AML-193 (cell line): Measurements from ENCODE around the gene TP53TG3E.
"Not testable (repeated sequence)": the region's sequence is repeated elsewhere in the genome, so short reads cannot be mapped to it uniquely, and the experiment has no call there.

ENCODE experiments used
- DNase-seq, 2 experiments: peaks; one replicate each; lab custom pipeline; 2025; lab: John Stamatoyannopoulos, UW

Gene TP53TG3E, protein sequence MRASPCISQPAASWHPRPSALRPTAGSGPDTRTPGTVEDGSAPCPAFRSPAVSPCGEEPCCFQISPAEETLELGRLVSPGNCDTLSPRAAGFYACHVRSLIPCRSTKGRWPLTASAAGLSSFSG

DNA sequence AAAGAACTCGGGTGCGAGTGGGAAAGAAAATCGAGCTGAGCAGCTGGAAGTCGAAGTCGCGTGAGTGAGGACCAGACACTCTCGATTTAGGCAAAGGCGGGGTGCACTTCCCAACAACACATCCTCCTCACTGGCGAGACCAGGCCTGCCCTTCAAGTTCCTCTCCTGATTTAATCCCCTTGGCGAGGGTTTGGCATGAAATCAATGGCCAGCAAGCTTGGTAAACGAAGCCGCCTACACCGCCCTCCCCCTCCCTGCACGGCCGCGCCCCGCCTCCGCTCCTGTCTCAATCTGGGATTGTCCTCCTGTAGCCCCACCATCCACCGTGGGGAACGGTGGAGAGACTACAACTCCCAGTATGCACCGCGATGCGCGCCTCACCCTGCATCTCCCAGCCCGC, at the start of gene TP53TG3E:
TSS of gene TP53TG3E (plus strand) at position 301 of the 400 bp plus-strand sequence. CDS start at position 369, 68 bp downstream.
- DNase-seq = not testable (repeated sequence)

DNA sequence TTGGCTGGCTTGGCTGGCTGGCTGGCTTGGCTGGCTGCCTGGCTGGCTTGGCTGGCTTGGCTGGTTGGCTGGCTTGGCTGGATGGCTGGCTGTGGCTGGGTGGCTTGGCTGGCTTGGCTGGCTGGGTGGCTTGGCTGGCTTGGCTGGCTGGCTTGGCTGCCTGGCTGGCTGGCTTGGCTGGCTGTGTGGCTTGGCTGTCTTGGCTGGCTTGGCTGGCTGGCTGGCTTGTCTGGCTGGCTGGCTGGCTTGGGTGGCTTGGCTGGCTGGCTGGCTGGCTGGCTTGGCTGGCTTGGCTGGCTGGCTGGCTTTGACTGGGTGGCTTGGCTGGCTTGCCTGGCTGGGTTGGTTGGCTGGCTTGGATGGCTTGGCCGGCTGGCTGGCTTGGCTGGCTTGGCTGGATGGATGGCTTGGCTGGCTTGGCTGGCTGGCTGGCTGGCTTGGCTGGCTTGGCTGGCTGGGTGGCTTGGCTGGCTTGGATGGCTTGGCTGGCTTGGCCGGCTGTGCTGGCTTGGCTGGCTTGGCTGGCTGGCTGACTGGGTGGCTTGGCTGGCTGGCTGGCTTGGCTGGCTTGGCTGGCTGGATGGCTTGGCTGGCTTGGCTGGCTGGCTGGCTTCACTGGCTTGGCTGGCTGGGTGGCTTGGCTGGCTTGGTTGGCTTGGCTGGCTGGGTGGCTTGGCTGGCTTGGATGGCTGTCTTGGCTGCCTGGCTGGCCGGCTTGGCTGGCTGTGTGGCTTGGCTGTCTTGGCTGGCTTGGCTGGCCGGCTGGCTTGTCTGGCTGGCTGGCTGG, 32.3 kb downstream of the TP53TG3E start:
- not testable (repeated sequence) for DNase-seq

DNA sequence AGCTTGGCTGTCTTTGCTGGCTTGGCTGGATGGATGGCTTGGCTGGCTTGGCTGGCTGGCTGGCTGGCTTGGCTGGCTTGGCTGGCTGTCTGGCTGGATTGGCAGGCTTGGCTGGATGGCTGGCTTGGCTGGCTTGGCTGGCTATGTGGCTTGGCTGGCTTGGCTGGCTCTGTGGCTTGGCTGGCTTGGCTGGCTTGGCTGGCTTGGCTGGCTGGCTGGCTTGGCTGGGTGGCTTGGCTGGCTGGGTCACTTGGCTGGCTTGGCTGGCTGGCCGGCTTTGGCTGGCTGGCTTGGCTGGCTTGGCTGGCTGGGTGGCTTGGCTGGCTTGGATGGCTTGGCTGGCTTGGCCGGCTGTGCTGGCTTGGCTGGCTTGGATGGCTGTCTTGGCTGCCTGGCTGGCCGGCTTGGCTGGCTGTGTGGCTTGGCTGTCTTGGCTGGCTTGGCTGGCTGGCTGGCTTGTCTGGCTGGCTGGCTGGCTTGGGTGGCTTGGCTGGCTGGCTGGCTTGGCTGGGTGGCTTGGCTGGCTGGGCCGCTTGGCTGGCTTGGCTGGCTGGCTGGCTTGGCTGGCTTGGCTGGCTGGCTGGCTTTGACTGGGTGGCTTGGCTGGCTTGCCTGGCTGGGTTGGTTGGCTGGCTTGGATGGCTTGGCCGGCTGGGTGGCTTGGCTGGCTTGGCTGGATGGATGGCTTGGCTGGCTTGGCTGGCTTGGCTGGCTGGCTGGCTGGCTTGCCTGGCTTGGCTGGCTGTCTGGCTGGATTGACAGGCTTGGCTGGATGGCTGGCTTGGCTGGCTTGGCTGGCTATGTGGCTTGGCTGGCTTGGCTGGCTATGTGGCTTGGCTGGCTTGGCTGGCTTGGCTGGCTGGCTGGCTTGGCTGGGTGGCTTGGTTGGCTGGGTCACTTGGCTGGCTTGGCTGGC, 33.8 kb downstream of the TP53TG3E start:
- not testable (repeated sequence) for DNase-seq

DNA sequence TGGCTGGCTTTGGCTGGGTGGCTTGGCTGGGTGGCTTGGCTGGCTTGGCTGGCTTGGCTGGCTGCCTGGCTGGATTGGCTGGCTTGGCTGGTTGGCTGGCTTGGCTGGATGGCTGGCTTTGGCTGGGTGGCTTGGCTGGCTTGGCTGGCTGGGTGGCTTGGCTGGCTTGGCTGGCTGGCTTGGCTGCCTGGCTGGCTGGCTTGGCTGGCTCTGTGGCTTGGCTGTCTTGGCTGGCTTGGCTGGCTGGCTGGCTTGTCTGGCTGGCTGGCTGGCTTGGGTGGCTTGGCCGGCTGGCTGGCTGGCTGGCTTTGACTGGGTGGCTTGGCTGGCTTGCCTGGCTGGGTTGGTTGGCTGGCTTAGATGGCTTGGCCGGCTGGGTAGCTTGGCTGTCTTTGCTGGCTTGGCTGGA, 34.4 kb downstream of the TP53TG3E start:
- DNase-seq = not testable (repeated sequence)

DNA sequence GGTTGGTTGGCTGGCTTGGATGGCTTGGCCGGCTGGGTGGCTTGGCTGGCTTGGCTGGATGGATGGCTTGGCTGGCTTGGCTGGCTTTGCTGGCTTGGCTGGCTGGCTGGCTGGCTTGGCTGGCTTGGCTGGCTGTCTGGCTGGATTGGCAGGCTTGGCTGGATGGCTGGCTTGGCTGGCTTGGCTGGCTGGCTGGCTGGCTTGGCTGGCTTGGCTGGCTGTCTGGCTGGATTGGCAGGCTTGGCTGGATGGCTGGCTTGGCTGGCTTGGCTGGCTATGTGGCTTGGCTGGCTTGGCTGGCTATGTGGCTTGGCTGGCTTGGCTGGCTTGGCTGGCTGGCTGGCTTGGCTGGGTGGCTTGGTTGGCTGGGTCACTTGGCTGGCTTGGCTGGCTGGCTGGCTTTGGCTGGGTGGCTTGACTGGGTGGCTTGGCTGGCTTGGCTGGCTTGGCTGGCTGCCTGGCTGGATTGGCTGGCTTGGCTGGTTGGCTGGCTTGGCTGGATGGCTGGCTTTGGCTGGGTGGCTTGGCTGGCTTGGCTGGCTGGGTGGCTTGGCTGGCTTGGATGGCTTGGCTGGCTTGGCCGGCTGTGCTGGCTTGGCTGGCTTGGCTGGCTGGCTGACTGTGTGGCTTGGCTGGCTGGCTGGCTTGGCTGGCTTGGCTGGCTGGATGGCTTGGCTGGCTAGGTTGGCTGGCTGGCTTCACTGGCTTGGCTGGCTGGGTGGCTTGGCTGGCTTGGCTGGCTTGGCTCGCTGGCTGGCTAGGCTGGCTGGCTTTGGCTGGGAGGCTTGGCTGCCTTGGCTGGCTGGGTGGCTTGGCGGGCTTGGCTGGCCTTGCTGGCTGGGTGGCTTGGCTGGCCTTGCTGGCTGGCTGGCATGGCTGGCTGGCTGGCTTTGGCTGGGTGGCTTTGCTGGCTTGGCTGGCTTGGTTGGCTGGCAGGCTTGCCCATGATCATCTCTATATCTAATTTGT, 35.3 kb downstream of the TP53TG3E start:
- not testable (repeated sequence) for DNase-seq
